Activated CD4-positive, alpha-beta memory T cell treated with anti-CD3 and anti-CD28 coated beads for 36 hours (primary cell): ENCODE measurements around the gene FHIT. TPM values are rescaled to one million over a fixed set of nuclear protein-coding genes. Genes with fewer than 3 reads are reported as not detected.

ENCODE experiments used
- CTCF ChIA-PET: fragments of 350-600 bp; sonication (Branson Sonifier 250); formaldehyde crosslinking; loops from one replicate; lab custom pipeline; 2021; ENCODE audit warnings: antibody characterized with exemption, inconsistent platforms; lab: Charles Lee
- POLR2A ChIA-PET: fragments of 350-600 bp; sonication (Branson Sonifier 250); formaldehyde crosslinking; loops from one replicate; lab custom pipeline; 2021; ENCODE audit warnings: antibody characterized with exemption; lab: Charles Lee
- DNase-seq: peaks from one replicate; pipeline ENCODE4 v3.0.0-alpha.2; 2020
- H3K27ac Mint-ChIP-seq: one replicate; pipeline ENCODE4 v1.8.0; 2021; ENCODE audit warnings: mixed read lengths
- H3K27me3 Mint-ChIP-seq: one replicate; pipeline ENCODE4 v1.8.0; 2021; ENCODE audit warnings: mixed read lengths
- H3K36me3 Mint-ChIP-seq: one replicate; pipeline ENCODE4 v1.8.0; 2021; ENCODE audit warnings: mixed read lengths
- H3K4me1 Mint-ChIP-seq: one replicate; pipeline ENCODE4 v1.8.0; 2021; ENCODE audit warnings: low read depth, mixed read lengths
- H3K4me3 Mint-ChIP-seq: one replicate; pipeline ENCODE4 v1.8.0; 2021; ENCODE audit warnings: mild to moderate bottlenecking, mixed read lengths
- H3K9me3 Mint-ChIP-seq: one replicate; pipeline ENCODE4 v1.8.0; 2021; ENCODE audit warnings: mixed read lengths
- intact Hi-C: fragments of 100-400 bp; cut with micrococcal nuclease; formaldehyde crosslinking; loops from one replicate; pipeline ENCODE4 v1.15.1; 2023
- total RNA-seq, 2 experiments: library from RNA; stranded (reverse); gene quantifications; one replicate each; pipeline ENCODE4 v1.2.3, GENCODE V29; 2021

Gene FHIT
- total RNA-seq, 2 experiments from 2014 or later, result 7.2 to 8.7 TPM

GRCh38 chr3:59824876-59825275 is 1426.4 kb downstream of the FHIT start:
- no peak overlapping the region for H3K4me3 Mint-ChIP-seq
- H3K27me3 Mint-ChIP-seq, result no peaks in the 10 kb centered on the region
- intact Hi-C loops, result no loop called here
- no peaks in the 10 kb centered on the region for H3K9me3 Mint-ChIP-seq
- peaks cover 8% of the 10 kb centered on the region for H3K4me1 Mint-ChIP-seq
- ChIA-PET POLR2A (no interaction called here), CTCF (no interaction called here)
- peaks cover 9% of the 10 kb centered on the region for H3K36me3 Mint-ChIP-seq
- no peak for DNase-seq
- H3K27ac Mint-ChIP-seq, result no peak overlapping the region

- H3K4me1 Mint-ChIP-seq, result peaks cover 8% of the 10 kb centered on the region
- CTCF ChIA-PET, result no interaction called here
Observed at GRCh38 chr3:59821274-59821673, 1430.0 kb downstream of the FHIT start.

GRCh38 chr3:59820352-59820934 is 1430.8 kb downstream of the FHIT start:
- no peak for DNase-seq
- Mint-ChIP-seq H3K4me3 (no peak overlapping the region), H3K27me3 (no peaks in the 10 kb centered on the region), H3K4me1 (peaks cover 8% of the 10 kb centered on the region), H3K27ac (no peak overlapping the region), H3K9me3 (no peaks in the 10 kb centered on the region), H3K36me3 (peaks cover 9% of the 10 kb centered on the region)
- POLR2A ChIA-PET, result no interaction called here
- intact Hi-C loops, result no loop called here
- CTCF ChIA-PET, result no interaction called here

More at GRCh38 chr3:59821274-59821673, 1430.0 kb downstream of the FHIT start:
- H3K27me3 Mint-ChIP-seq, result no peaks in the 10 kb centered on the region
- intact Hi-C loops, result no loop called here
- H3K36me3 Mint-ChIP-seq, result peaks cover 9% of the 10 kb centered on the region
- POLR2A ChIA-PET, result no interaction called here
- no peak for DNase-seq
- no peak overlapping the region for H3K4me3 Mint-ChIP-seq
- H3K9me3 Mint-ChIP-seq, result no peaks in the 10 kb centered on the region
- no peak overlapping the region for H3K27ac Mint-ChIP-seq

- H3K27ac Mint-ChIP-seq, result no peak overlapping the region
- peaks cover 6% of the 10 kb centered on the region for H3K36me3 Mint-ChIP-seq
- no peak overlapping the region for H3K4me3 Mint-ChIP-seq
- H3K27me3 Mint-ChIP-seq, result no peaks in the 10 kb centered on the region
- peaks cover 8% of the 10 kb centered on the region for H3K4me1 Mint-ChIP-seq
- DNase-seq, result no peak
- intact Hi-C loops, result no loop called here
- ChIA-PET CTCF (no interaction called here), POLR2A (no interaction called here)
- H3K9me3 Mint-ChIP-seq, result no peaks in the 10 kb centered on the region
Observed at GRCh38 chr3:59818919-59819300, 1432.3 kb downstream of the FHIT start.

- Mint-ChIP-seq H3K4me1 (peaks cover 5% of the 10 kb centered on the region), H3K27ac (no peak overlapping the region), H3K4me3 (no peak overlapping the region), H3K36me3 (peaks cover 6% of the 10 kb centered on the region), H3K27me3 (no peaks in the 10 kb centered on the region), H3K9me3 (no peaks in the 10 kb centered on the region)
- DNase-seq, result no peak
- POLR2A ChIA-PET, result no interaction called here
- intact Hi-C loops, result no loop called here
- CTCF ChIA-PET, result interaction anchor here (0.7 to 1.6 kb wide), 2 partner anchors 65 to 270 kb away, joined by 3 read pairs; no protein-coding TSS in a partner anchor
Observed at GRCh38 chr3:59818033-59818918, 1433.0 kb downstream of the FHIT start.

GRCh38 chr3:59817511-59817910 is 1433.7 kb downstream of the FHIT start:
- Mint-ChIP-seq H3K27me3 (no peaks in the 10 kb centered on the region), H3K9me3 (no peaks in the 10 kb centered on the region), H3K4me3 (no peak overlapping the region), H3K36me3 (peaks cover under 1% of the 10 kb centered on the region), H3K4me1 (peaks cover 5% of the 10 kb centered on the region), H3K27ac (no peak overlapping the region)
- POLR2A ChIA-PET, result no interaction called here
- intact Hi-C loops, result no loop called here
- CTCF ChIA-PET, result interaction anchor here (1.6 kb wide), 1 partner anchor 65 kb away, joined by 3 read pairs; no protein-coding TSS in a partner anchor
- no peak for DNase-seq

DNA sequence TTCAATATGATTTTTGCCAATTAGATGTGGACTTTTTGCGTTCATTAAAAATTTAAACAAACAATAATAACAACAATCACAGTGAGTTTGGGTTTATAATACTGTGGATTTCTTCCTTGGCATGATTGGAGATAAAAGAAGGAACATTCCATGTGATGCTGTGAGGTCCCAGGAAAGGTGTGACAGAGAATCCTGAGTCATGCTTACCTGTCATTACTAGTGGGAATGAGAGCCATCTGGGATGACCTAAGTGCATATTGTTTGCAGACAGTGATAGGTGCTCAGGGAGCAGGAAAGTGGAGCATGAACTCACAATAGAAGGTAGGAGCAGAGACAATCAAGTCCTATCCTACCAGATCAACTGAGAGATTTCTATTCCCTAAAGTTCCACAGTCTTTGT is 1434.9 kb downstream of the FHIT start:
- no peak overlapping the region for H3K27ac Mint-ChIP-seq
- intact Hi-C loops, result no loop called here
- H3K9me3 Mint-ChIP-seq, result no peaks in the 10 kb centered on the region
- H3K27me3 Mint-ChIP-seq, result no peaks in the 10 kb centered on the region
- H3K36me3 Mint-ChIP-seq, result no peaks in the 10 kb centered on the region
- ChIA-PET CTCF (no interaction called here), POLR2A (no interaction called here)
- no peak overlapping the region for H3K4me3 Mint-ChIP-seq
- H3K4me1 Mint-ChIP-seq, result peaks cover 5% of the 10 kb centered on the region
- DNase-seq, result no peak

- POLR2A ChIA-PET, result no interaction called here
- Mint-ChIP-seq H3K36me3 (no peaks in the 10 kb centered on the region), H3K4me1 (no peaks in the 10 kb centered on the region), H3K9me3 (no peaks in the 10 kb centered on the region), H3K27ac (no peak overlapping the region), H3K27me3 (no peaks in the 10 kb centered on the region), H3K4me3 (no peak overlapping the region)
- no peak for DNase-seq
- CTCF ChIA-PET, result no interaction called here
- intact Hi-C loops, result no loop called here
Observed at GRCh38 chr3:59813148-59813538, 1438.1 kb downstream of the FHIT start.

GRCh38 chr3:59812237-59813147 is 1438.8 kb downstream of the FHIT start:
- H3K27me3 Mint-ChIP-seq, result no peaks in the 10 kb centered on the region
- no peaks in the 10 kb centered on the region for H3K36me3 Mint-ChIP-seq
- H3K9me3 Mint-ChIP-seq, result no peaks in the 10 kb centered on the region
- ChIA-PET POLR2A (no interaction called here), CTCF (interaction anchor here (0.6 to 4.8 kb wide), 3 partner anchors 81 to 600 kb away, joined by 3 to 48 read pairs (median 28); no protein-coding TSS in a partner anchor)
- intact Hi-C loops, result no loop called here
- H3K27ac Mint-ChIP-seq, result no peak overlapping the region
- DNase-seq, result peak; percentile 18
- no peaks in the 10 kb centered on the region for H3K4me1 Mint-ChIP-seq
- no peak overlapping the region for H3K4me3 Mint-ChIP-seq

GRCh38 chr3:59811160-59811559 is 1440.1 kb downstream of the FHIT start:
- ChIA-PET POLR2A (no interaction called here), CTCF (interaction anchor here (3.6 to 4.8 kb wide), 3 partner anchors 235 to 599 kb away, joined by 15 to 48 read pairs (median 28); no protein-coding TSS in a partner anchor)
- no peaks in the 10 kb centered on the region for H3K4me1 Mint-ChIP-seq
- intact Hi-C loops, result no loop called here
- no peak for DNase-seq
- H3K4me3 Mint-ChIP-seq, result no peak overlapping the region
- H3K9me3 Mint-ChIP-seq, result no peaks in the 10 kb centered on the region
- H3K27me3 Mint-ChIP-seq, result no peaks in the 10 kb centered on the region
- H3K27ac Mint-ChIP-seq, result no peak overlapping the region
- no peaks in the 10 kb centered on the region for H3K36me3 Mint-ChIP-seq

- Mint-ChIP-seq H3K36me3 (no peaks in the 10 kb centered on the region), H3K4me3 (no peak overlapping the region), H3K4me1 (no peaks in the 10 kb centered on the region), H3K27me3 (no peaks in the 10 kb centered on the region), H3K9me3 (no peaks in the 10 kb centered on the region), H3K27ac (no peak overlapping the region)
- ChIA-PET POLR2A (no interaction called here), CTCF (interaction anchor here (0.6 to 4.8 kb wide), 7 partner anchors 18 to 599 kb away, joined by 3 to 48 read pairs (median 5); no protein-coding TSS in a partner anchor)
- DNase-seq, result no peak
- intact Hi-C loops, result no loop called here
Observed at GRCh38 chr3:59810606-59811005, 1440.6 kb downstream of the FHIT start.
